HG03097 (cell line): ENCODE measurements around the gene TMIGD1.

Experiments used
- ATAC-seq: cut with Tn5 transposase; IDR thresholded peaks from one replicate; pipeline ENCODE4 v1.9.1; 2021; ENCODE audit not compliant: unreplicated experiment, low FRiP score

Gene TMIGD1

DNA sequence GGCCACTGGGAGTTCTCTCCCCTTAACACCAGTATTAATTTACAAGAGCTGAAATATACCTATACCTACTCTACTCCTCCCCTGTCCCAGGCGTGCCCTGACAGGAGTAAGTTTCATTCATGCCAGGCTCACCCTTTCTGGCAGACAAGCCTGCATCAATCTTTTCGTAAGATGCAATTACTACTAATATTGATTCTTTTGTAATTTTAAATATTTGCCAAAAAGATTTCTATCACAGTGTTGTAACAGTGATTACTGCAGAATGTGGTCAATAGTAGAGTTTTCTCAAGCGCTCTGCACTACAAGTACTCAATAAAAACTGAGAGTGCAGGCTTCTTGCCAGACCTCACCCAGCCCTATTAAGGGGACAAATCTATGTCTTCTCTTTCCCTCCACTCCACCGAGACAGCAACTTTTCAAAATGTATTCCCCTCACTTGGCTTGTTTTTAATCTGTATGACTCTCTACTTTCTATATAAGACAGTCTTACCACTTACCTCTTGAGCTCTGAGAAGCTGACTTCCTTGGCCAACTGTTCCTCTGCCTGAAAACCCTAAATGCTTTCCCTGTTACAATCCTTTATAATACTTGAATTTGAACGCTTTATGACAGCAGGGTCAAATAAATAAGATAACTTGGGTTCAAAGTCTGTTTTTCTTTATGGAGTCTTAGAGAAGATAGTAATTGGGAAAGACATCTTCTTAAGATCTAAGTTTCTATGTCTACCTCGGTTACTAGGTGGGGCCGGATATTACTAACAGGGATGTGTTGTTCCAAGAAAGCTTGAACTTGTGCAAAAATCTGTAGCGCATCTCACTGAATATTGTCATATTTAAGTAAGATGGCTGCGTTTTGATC lies at the start of gene TMIGD1:
Gene TMIGD1 (minus strand): TSS at position 555 of the 858 bp plus-strand sequence. CDS start 1,924 bp downstream, outside the sequence.
- ATAC-seq: no peak

GRCh38 chr17:30382345-30382744 lies 48.5 kb upstream of the TMIGD1 start:
- ATAC-seq: no peak

GRCh38 chr17:30381340-30381659 lies 47.4 kb upstream of the TMIGD1 start:
- ATAC-seq: no peak

GRCh38 chr17:30380643-30381339 lies 46.9 kb upstream of the TMIGD1 start:
- ATAC-seq: no peak

GRCh38 chr17:30379903-30380381 lies 46.1 kb upstream of the TMIGD1 start:
- ATAC-seq: no peak

DNA sequence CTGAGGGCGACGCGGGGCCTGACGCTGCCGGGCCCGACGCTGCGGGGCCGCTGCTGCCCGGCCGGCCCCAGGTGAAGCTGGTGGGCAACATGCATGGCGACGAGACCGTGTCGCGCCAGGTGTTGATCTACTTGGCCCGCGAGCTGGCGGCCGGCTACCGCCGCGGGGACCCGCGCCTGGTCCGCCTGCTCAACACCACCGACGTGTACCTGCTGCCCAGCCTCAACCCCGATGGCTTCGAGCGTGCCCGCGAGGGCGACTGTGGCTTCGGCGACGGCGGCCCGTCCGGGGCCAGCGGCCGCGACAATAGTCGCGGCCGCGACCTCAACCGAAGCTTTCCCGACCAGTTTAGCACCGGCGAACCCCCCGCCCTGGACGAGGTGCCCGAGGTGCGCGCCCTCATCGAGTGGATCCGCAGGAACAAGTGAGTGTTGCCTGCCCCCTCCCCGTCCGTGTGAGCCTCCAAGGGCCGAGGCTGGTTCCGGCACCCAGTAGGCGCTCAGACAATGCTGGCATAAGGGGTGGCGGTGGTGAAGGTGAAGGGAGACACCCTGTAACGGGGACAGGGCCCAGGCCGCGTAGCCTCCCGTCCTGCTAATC lies 45.5 kb upstream of the TMIGD1 start:
- ATAC-seq: no peak

- peak; percentile 83 for ATAC-seq
These were observed 45.0 kb upstream of the TMIGD1 start, which contains the start of gene CPD for GRCh38 chr17:30378825-30379302. Gene CPD, plus strand, starts transcription at chr17:30378927. Its CDS starts 54 bp downstream, at chr17:30378981.

DNA sequence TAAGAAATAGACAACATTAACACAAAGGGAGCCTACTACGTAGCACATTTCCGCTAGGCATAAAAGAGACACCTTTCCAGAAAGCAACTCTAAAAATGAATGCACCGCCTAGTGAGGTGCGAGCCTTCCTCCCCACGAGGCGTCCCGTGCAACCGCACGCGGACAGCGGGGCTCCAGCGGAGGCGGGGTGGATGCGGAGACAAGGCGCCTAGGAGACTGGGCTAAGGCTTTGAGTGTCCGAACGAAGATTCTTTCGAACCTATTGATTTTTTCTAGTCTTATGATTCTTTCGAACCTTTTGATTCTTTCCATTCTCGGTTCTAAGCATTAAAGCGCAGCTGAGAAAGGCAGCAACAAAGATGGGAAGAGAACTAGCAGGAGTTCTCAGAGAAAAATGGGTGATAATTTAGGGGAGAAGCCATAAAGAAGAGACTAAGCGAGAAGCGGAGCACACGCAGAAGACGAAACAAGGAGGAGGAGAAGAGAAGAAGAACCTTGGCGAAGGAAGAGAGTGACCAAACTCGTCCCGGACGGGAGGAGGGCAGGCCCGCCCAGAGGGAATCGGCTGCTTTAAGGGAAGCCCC lies 44.5 kb upstream of the TMIGD1 start:
- ATAC-seq: no peak

- ATAC-seq: no peak
These were observed 43.9 kb upstream of the TMIGD1 start for GRCh38 chr17:30377574-30378240.

GRCh38 chr17:30376621-30377452 lies 43.0 kb upstream of the TMIGD1 start:
- ATAC-seq: no peak

DNA sequence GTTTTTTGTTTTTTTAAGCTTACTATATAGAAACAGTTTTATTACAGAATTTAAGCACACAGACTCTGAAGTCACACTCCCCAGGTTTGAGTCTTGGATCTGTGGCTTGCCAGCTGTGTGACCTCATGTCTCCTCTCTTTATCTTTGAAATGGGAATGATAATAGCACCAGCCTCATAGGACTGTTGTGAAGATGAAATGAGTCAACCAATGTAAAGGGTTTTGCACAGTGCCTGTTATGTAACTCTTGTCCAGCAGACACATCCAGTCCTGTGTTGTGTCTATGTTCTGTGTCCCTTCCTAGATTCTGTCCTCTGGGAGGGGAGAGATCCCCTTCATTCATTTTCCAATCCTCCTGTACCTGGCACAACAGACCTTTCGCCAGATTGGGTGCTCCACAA lies 41.8 kb upstream of the TMIGD1 start:
- no peak for ATAC-seq

- ATAC-seq: no peak
These were observed 38.9 kb upstream of the TMIGD1 start for GRCh38 chr17:30372755-30373154.

- no peak for ATAC-seq
These were observed 36.1 kb upstream of the TMIGD1 start for GRCh38 chr17:30369995-30370394.

DNA sequence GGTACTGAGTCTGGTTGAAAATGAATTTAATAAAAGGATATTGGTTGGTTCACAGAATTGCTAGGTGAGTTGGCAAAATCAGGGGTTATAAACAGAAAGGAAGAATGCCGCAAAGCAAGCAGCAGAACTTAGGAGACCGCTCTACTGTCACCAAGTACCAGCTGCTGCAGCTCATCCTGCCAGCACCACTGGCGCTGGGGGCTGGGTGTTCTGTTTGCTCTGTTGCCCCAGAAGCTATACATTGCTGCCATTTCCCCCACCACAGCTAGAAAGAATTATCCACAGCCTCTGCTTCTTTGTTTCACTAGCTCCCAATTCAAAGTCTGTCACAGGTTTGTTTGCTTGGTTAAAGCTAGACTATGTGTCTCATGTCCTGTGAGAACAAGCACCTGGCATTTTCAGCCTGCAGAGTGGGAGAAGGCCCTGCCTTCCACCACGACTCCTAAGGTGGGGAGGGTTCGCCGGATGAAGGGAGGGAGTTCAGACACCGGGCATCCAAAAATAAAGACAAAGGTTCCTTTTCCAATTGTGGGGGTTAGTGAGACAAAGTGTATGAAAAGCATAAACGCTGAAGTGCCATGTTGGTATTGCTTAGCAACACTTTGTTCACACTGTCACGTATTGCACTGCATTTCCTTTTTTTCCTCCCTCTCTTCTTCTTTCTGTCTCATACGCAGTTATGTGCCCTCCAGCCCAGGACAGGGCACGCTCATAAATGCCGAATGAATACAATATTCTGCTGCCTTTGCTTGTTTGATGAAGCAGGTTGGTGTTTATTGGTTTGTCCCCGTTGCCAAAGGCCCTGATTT lies 35.3 kb upstream of the TMIGD1 start:
- no peak for ATAC-seq

DNA sequence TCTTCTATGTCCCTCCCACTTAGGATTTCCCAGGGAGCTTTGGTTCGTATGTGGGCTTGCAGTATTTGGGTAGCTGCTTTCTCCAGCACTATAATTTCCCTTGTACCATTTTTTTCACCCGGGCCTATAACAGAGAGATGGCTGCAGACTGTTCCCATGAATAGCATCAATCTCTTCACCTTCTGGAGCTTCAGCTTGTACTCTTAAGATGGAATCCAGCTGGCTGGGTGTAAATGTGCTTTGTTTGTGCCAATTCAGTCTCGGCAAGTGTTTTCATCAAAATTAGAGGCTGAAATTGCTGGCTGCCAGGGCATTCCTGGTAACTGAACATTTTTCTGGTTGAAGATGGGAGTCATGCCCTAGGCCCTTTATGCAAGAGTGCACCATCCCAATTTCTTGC lies 32.7 kb upstream of the TMIGD1 start:
- no peak for ATAC-seq

DNA sequence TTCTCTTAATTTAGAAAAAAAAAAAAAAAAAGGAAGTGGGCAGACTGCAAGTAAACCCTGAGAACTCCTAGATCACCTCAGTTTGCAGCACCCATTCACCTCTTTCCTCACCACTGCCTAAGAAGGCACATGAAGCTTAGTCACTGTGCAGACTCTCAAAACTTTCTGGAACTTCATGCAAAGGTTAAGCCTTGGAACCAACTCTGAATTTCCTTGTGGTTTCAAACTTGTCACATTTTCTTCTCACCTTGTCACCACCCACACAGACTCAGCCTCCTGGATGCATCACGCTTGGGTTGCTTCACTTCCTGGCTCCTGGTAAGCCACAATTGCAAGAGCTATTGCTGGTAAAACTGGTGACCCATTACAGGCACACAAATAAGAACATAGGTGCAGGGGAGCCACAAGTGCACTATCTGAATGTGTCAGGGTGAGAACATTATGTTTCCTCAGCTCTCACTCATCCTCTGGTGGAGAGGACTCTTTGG lies 29.9 kb upstream of the TMIGD1 start:
- ATAC-seq: peak; percentile 92

- no peak for ATAC-seq
These were observed 28.0 kb upstream of the TMIGD1 start for GRCh38 chr17:30361766-30362279.

- no peak for ATAC-seq
These were observed 26.4 kb upstream of the TMIGD1 start for GRCh38 chr17:30360086-30360808.
